DMS114 treated with DMSO at 0.1 percent for 48 hours (cell line): ENCODE data around the gene NLGN1.

Experiments used
- DNase-seq: peaks from one replicate; lab custom pipeline; 2025; ENCODE audit not compliant: unreplicated experiment; lab: John Stamatoyannopoulos, UW

Gene NLGN1

DNA sequence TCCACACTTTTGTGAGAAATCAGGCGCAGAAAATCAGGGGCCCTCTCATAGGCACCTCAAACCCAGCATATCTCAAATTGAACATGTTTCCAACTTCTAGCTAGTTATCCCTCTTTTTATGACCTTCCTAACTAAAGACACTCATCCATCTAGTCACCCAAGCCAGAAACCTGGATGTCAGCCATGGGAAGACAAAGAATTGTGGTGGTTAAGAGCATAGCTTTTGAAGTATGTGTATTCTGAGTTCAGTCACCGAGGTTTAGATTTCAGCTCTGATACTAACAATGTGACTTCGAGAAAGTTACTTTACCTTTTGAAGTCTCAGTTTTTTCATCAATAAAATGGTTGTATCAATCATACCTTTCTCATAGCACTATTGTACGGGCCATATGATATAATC lies 495.5 kb downstream of the NLGN1 start:
- DNase-seq: no peak

DNA sequence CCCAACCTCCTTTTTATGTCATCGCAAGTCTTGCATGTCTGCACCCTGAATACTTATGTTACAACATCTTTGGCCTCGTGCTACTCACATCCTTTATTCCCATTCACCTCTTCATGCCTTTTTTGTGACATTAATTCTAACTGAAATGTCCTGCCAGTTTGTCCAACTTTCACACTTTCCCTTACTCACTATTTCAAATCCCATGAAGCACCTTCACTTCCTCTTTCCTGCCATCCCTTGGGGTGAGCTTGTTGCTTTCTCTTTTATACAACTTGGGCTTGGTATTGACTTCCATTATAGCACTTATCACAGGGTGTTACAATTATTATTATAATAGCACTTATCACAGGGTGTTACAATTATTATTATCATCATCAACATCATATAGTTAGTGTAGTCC lies 496.3 kb downstream of the NLGN1 start:
- no peak for DNase-seq

DNA sequence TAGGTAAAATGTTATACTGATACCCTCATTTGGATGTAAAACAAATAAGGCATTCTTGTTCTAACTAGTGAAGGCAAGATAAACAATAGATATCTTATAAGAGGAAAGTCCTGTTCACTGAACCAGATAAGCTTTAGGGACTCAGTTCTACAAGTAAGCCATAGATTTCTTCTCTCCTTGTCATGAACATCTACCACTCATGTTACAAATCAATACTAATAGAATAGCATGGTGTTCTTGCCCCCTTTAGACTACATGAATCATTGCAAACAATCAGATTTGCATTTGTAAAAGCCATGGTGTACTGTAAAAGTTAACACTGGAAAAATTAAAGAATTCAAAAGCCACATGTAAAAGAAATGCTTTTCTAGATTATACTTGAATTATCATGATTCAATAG lies 500.1 kb downstream of the NLGN1 start:
- no peak for DNase-seq

- DNase-seq: no peak
Observed at GRCh38 chr3:173901649-173902048, 504.1 kb downstream of the NLGN1 start.

DNA sequence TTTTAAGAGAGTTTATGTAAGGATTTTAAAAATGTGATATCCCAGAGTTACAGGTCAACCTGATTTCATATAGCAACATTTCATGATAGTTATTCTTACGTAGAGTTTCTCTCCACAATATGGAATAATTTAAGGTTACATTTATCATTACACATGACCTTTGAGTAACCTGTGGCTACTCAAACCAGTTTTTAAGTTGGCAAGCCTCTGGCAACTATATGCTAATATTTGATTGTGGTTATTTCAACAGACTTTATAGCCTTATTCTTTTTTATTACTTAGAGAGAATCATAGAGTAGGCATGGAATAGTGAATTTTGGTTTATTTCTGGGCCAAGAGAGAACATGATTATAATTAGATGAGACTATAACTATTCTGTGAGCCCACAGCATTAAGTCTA lies 504.9 kb downstream of the NLGN1 start:
- DNase-seq: no peak

- DNase-seq: no peak
Observed at GRCh38 chr3:173902871-173903270, 505.3 kb downstream of the NLGN1 start.

DNA sequence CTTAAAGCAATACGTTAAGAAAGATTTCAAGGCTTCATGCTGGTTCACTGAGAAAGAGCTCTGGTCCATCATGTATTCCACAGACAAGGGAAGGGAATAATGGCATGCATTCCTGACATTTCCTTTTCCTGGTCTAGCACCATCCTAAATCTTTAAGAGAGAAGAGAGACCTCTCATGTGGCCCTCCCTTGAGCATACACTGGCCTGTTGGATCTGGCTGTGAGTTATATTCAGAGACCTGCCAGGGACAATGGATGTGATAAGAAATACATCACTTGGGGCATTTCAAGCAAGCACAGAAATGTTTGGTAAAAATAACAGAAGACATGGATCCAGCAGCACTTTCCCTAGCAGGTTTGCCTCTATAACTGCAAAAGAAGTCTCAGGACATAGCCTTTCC lies 507.8 kb downstream of the NLGN1 start:
- DNase-seq: no peak

DNA sequence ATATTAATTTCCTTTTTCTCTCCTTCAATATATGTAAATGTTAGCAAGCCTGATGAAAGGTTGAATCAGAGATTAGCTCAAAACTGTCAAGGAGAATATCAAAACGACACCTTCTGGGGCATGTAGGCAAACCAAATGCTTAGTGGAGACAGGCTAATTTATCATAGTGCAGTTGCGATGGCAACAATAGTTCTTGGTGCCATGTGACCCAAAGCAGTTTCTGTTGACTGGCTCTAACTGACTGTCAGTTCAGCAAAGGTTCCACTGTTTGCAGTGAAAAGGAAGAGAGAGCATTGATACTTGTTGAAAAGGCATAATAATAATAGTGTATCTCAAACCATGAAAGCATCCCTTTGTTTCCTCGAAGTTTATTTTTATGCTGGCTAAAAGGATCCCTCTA lies 513.9 kb downstream of the NLGN1 start:
- no peak for DNase-seq

DNA sequence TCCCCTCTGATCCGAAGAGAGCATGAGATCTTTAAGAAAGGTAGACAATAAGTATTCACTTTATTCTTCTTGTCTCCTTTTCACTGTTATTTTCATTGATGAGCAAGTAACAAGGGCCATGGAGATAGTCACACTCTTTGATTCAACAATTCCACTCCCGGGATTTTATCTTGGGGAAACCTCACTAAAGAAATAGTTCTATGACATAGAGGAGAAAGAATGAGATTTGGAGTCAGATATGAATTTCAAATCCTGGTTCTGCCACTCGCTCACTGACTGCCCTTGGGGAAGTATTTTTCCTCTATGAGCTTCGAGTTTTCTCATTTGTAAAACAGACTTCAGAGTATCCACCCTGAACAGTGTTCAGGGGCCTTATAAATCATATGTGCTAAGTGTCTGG lies 514.6 kb downstream of the NLGN1 start:
- DNase-seq: no peak

- no peak for DNase-seq
Observed at GRCh38 chr3:173913397-173913796, 515.9 kb downstream of the NLGN1 start.

DNA sequence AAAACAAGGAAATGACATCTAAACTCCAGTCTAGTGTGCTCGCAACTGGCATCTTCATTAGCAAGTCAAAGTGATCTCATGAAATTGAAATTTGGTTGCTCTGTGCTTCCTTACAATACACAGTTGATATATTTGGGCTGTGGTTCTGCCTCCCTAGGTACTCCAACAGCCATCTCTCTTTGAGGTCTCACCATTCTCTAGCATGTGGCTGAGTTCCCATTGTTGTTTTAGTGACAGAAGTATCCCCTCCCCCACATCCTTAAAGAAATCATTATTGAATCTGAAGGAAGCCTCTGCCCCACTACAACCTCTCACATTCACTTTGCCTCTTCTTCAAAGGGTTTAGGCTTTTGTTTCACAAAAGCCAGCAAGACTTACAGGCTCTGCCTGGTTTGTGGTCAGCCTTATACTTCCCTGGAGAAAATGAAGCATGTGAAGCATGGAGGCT lies 516.5 kb downstream of the NLGN1 start:
- no peak for DNase-seq

GRCh38 chr3:173916799-173917198 lies 519.3 kb downstream of the NLGN1 start:
- DNase-seq: no peak

GRCh38 chr3:173920386-173920785 lies 522.8 kb downstream of the NLGN1 start:
- DNase-seq: no peak

DNA sequence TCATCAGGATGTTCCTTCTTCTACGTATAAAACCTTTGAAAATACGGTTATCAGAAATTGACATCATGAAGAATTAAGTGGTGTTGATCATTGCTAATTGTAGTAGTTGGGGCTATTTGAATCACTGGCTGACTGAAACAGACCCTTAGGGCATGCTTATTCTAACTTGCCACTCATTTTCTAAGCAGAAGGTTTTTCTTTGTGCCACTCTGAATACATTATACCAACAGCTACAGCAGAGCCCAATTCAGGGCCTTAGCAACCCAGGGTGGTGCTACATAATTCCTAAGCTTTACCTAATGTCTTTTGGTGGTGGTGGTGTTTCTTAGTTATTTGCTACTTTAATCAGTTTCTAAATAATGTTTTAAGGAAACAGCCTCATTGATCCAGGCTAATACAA lies 524.2 kb downstream of the NLGN1 start:
- DNase-seq: no peak

DNA sequence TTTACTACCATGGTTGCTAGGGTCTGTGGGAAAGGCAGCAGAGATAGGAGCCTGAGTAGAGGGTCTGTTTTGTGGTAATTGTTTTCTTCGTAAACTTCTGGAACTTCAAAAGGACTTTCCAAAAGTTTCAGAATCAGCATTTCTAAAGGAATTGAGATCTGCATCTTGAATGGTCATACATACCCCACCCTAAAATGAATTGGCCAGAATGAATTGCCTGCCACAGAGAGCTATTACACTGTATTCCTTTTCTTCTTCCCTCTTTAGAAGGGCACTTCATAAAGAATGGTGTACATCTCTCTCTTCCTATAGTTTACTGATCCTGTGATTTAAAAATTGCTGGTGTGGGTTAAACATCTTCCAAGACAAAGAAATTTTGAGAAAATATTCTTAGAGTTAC lies 525.7 kb downstream of the NLGN1 start:
- no peak for DNase-seq

- no peak for DNase-seq
Observed at GRCh38 chr3:173930251-173930650, 532.7 kb downstream of the NLGN1 start.

DNA sequence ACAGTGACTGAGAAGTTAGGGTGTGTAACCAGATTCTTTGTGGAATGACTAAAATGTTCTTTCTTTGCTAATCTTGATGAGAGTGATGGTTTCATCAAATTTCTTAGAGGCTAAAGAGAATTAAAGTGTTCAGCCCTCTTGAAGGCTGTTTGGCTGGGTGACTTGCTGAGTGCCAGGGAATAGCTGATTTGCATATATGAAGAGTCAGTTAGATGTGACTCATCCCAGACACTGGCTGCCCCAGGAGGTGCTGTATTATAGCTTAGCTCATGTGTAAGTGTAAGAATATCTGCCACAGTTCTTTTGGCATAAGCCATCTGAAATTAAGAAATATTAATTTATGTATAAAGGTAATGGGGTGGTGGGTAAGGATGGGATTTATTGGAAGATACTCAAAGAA lies 535.1 kb downstream of the NLGN1 start:
- DNase-seq: no peak

- DNase-seq: no peak
Observed at GRCh38 chr3:173933113-173933512, 535.6 kb downstream of the NLGN1 start.

DNA sequence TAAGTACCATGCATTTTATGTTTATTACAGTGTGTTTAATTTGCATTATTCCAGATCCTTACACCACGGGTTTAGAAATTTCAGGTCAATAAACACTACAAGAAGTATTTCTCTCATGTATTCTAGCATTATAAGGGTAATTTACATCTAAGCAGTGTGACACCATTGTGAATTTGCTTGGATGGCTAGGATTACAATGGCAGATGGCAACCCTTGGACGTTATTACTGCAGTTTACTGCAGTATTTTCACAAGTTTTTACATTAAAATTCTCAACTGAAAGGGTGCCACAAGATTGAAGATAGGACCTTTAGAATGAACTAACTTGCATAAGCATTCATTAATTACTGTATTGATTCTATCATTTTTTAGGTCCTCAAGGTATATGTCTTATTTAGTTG lies 538.8 kb downstream of the NLGN1 start:
- DNase-seq: no peak

DNA sequence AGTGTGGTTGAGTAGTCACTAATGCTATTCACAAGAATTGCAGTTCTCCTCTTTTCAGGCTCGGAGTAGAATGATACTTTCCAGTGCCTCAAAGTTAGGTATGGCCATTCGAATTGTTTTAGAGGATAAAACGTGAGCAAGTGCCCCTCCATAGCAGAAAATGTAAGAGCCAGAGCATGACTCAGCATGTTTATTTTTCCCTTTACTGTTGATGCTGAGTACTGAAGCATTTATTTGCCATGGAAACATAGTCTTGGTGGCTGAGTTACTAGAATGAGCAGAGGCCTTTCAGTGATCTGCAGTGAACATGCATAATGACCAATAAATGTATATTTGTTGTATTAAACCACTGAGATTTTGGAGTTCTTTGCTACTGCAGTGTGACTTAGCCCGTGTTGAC lies 540.6 kb downstream of the NLGN1 start:
- no peak for DNase-seq

- no peak for DNase-seq
Observed at GRCh38 chr3:173938616-173939015, 541.1 kb downstream of the NLGN1 start.

DNA sequence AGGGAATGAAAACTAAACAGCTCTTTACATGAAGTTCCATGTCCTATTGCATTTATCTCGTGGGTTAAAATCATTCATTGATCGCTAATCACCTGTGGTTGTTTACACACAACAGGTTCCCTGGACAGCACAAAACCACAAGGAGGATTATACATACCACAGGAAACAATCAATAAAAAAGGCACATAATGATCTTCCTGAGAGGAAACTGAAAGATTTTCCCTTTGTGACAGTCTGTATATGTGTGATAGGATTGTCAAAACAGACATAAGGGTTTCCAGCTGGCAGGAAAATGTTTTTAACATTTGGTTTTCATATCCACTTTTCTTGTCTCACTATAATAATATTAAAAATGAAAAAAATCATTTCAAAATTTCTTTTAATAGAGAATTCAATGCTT lies 541.8 kb downstream of the NLGN1 start:
- DNase-seq: no peak

DNA sequence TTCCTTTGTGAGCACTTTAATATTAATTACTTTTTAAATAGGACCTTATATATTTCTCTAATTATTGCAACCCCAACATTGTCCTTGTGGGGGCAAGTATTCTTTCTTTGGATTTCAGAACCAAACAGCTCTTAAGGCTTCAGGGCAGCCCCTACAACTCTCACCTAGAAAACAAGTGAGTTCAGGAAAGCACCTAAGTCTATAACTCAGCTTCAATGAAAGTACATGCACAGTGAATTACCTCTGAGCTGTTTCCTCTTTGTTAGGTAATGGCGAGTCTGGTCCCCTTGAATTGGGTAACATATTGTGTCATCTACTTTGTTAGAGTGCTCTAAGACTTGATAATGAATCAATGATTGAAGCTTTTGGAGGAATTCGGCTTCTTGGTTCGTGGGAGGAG lies 545.7 kb downstream of the NLGN1 start:
- no peak for DNase-seq

GRCh38 chr3:173945170-173945569 lies 547.6 kb downstream of the NLGN1 start:
- no peak for DNase-seq
